Measurements from ENCODE around the gene WDR93.

Gene WDR93

DNA sequence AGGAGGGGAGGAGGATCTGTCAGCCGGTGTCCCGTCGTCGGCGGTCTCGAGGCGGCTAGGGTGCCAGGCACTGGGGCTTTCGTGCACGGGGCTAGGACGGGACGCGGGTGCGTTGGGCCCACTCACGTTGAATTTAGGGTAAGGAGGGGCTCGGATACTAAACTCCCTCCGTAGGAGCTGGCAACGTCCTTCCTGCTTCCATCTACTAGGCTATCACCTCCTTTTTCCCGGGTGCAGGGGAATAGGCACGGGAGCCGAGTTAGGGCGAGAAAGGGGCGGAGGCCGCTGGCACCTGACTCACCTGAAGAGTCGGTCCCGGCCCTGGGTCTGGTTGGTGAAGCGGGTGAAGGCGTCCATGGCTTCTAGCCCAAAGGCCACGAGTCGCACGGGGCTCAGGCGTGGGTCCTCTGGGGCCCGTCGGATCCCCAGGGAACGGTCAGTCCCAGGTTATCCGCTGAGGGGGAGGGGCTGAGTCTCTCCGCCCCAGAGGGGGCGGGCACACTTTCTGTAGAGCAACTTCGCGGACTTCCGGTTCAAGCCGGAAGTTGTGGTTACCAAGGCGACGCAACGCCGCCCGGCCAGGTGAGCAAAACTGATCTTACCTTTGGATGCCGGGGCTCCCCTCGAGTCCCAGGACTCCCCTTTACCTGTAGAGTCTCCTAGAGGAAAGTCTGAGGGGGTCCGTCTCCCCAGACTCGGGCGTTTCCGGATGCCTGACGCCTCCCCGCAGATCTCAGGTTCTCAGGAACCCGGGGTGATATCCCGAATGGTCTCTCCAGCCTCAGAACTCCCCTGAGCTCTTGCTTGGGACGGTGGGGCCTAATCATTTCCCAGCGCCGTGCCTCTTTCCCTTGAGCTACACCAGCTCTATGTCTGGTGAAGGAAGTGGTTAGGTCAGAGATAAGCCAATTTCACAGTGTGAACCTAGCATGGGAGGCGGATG is at the start of gene WDR93, which contains the start of gene PEX11A:
Gene WDR93 (plus strand): TSS at position 536 of the 943 bp plus-strand sequence. CDS start 10,936 bp downstream, outside the sequence.
Gene PEX11A (minus strand): TSS at position 479 of the 943 bp plus-strand sequence. CDS start 122 bp downstream, at position 357.
- peak; percentile 66 for DNase-seq

DNA sequence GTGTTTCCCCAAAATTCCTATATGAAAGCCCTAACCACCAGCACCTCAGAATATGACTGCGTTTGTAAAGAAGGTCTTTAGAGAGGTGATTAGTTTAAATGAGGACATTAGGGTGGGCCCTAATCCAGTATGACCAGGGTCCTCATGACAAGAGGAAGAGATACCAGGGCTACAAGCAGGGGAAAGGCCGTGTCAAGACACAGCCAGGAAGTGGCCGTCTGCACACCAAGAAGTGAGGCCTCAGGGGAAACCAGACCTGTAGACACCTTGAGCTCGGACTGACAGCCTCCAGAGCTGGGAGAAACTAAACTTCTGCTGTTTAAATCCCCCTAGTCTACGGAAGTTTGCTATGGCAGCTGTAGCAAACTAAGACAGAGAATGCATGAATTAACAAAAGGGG is 49.6 kb upstream of the WDR93 start:
- DNase-seq, result no peak

DNA sequence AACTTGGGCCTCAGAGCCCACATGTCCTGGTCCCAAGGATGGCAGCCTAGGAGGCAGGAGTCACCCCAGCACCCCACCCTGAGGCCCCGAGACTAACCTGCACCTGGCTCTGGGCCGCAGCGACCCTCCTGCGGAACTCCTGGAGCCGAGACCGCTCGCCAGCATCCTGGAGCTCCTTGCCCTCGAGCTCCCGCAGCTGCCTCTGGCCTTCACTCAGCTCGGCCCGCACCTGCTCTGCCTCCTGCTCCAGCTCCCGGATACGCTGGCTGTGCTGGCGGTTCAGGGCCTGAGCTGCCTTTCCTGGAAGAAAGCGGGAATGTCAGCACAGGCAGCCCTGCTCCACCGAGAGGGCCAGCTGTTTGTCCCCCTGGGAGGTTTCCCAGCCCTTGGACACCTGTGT is 48.5 kb upstream of the WDR93 start:
- no peak for DNase-seq

DNA sequence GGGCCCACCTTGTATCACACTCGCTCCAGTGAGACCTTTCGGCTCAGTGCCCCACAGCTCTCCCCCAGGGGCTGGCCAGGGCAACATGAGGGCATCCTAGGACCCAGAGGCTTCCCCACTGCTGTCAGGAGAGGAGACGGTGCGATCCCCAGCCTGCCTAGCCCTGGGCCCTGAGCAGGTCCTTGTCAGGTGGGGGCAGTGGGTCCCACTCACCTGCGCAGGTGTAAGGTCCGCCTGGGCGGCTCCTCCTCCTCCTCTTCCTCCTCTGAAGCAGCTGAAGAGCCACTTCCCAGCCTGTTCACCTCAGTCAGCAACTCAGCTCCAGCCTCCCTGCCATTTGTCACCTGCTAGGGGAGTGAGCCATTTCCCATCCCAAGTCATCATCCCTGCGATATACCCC is 44.9 kb upstream of the WDR93 start:
- no peak for DNase-seq

DNA sequence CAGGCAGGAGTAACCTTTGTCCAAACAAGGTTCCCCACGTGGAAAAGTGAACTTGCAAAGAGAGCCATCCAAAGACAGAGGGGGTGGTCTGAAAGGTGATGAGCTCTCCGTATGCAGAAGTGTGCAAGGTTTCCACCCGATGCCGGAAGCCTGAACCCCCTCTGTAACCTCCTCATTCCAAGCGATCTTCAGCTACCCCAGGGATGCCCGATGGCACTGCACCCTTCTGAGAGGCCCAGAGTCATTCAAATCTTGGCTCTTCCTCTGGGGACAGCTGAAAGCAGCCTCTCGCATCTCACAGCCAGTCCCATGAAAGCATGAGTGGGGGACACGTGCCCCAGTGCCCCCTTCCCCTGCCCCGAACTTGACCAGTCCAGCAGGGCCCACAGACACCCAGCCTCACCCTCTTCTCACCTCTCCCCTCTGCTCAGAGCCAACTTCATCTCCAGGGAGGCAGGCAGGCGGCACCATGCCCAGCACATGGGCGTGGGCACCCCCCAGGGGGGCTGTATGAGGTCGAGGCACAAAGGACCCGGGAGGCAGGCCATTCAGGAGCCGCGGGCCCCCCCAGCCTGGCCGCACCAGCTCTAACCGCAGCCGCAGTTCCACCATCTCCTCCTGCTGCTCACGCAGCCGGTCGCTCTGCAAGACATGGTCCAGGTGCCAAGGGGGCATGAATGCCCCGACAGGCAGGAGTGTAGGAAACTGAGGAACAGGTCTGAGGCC is 44.0 kb upstream of the WDR93 start:
- DNase-seq, result no peak

DNA sequence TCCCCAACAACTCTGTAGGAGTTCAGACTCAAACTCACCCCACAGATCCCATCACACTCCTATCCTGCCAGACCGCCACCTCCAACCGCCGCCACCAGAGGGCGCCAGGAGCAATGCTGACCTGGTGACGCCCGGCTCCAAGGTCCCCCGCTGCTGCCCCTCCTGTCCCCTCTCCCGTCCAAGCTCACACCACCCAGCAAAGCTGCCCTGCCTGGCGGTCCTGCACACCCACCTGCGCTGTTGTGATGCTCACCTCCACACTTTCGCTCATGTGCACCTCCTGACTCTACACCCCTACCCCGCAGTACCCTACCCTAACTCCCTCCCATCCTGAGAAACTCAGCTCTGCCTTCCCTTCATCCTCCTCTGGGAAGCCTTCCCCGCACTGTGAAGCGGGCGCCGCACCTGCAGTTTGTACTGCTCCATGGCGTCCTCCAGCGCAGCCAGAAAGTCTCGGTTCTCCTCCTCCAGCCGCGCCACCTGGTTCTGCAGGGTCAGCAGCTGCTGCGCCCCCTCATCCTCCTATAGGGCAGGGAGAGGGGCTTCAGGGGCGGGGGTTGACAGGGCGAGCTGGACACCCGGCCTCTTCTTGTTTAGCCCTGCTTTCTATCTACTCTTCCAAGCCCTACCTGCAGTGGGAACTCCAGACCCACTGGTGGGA is 43.3 kb upstream of the WDR93 start:
- DNase-seq, result peak; percentile 37

DNA sequence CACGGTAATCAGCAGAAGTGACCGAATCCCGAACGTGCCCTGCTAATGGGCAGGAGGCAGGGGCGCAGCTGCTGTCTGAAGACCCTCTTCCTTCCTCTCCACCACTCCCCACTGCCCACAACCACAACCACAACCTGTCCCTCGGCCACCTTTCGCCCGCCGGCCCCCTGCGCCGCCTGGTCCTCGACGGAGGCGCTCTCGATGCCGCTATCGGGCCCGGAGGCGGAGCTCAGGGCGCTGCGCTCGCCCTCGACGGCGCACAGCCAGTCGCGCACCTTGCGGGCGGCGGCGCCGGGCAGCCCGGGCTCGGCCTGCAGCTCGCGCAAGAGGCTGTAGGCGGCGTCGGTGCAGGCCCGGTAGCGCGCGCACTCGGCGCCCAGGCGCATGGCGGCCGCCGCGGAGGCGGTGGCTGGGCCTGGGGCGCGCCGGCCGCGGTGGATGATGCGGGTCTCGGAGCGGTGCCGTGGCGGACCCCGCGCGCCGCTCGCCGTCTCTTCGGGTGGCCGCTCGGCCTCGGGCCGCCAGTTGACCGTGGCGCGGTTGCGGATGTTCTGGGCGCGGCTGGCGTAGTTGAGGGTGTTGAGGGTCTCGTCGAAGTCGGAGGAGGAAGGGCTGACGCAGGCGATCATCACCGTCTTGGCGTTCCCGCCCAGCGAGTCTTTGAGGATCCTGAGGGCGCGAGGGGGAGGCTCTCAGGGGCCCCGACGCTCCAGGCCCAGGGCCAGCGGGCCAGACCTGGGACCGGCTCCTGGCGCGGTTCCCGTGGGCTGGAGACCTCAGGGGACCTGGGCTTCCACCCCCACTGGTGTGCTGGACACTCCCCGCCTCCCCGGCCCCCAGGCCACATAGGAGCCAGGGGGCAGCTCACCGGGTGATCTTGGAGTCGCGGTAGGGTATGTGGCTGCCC is 42.3 kb upstream of the WDR93 start:
- DNase-seq, result no peak

DNA sequence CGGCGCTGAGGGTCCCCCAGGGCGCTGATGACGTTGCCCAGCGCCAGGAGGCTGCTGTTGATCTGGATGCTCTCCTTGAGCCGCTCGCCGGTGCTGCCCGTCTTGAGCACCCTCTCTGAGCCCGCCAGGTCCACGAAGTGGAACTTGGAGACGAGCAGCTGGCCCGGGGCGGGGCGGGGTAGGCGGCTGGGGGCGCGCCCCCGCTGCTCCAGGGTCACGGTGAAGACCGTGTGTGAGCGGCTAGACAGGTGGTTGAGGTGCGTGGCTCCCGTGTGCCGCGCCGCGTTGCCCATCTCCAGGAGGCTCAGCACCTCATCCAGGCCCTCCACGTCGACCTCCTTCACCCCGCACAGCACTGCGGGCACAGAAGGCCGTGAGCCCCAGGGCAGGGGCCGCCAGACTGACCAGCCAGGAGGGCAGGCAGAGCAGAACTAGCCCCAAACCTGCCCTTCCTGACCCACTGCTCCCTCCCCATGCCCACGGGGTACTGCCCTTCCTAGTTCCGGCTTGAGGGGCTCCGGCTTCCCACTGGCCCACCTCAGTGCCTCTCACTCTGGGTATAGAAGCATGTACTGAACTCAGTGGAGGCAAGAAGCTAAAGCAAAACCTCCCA is 41.5 kb upstream of the WDR93 start:
- DNase-seq, result no peak

DNA sequence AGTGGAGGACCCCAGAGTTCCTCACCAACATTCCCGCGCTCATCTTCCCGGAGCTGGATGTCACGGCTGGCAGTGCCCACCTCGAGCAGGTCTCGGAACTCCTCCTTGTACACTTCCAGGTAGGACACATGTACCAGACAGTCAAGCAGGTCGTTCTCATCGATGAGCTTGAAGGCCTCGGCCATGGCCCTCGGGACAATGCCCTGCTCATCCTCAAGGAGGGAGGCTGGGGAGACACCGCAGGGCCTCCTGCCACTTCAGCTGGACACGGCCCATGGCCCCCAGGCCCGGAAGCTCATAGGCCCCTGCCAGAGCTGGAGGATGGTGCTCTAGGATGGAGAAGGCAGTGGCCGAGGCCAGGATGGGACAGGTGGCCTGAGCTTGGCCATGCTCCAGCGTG is 40.9 kb upstream of the WDR93 start:
- DNase-seq, result no peak

DNA sequence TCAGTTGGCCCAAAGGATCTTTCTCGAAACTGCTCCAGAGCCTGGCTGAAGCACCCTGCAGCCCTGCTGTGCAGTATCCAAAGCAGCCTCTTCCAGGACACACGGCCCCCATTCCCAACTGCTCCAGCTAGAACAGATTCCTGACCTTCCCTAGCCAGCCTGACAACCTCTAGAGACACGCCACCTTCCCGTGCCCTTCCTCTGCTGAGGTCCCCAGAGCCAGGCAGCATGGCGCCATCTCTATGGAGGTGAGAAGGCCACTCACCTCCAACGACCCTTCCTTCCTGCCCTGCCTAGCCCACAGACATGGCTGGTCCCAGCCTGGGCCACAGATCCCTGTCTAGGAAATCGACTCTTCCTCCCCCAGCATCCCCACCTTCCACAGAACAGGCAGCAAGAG is 38.5 kb upstream of the WDR93 start:
- no peak for DNase-seq

DNA sequence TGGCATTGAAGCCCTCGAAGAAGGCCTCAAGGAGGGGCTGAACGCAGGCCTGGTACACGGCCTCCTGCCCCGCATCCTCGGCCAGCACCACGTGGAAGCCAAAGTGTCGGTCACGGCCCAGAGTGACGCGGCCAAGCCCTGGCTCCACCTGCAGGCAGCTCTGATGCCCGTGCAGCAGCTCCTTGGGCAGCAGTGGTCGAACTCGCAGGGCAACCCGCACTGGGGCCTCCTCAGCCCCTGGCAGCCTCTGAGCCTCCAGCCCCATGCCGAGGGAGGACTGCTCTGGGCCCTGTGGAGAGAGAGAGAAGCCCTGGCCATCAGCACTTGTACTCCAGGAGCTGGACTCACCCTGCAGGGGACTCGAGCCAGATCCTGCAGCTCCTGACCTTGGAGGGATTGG is 37.9 kb upstream of the WDR93 start:
- no peak for DNase-seq

DNA sequence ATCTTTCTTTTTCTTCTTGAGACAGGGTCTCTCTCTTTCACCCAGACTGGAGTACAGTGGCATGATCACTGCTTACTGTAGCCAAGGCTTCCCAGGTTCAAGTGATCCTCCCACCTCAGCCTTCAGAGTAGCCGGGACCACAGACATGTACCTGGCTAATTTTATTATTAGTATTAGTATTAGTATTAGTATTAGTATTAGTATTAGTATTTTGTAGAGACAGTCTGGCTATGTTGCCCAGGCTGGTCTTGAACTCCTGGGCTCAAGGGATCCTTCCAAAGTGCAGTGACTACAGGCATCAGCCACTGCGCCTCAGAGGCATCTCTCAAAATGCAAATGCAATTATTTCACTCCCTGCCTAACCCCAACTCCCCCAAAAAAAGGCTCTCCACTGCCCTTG is 37.0 kb upstream of the WDR93 start:
- DNase-seq, result no peak

DNA sequence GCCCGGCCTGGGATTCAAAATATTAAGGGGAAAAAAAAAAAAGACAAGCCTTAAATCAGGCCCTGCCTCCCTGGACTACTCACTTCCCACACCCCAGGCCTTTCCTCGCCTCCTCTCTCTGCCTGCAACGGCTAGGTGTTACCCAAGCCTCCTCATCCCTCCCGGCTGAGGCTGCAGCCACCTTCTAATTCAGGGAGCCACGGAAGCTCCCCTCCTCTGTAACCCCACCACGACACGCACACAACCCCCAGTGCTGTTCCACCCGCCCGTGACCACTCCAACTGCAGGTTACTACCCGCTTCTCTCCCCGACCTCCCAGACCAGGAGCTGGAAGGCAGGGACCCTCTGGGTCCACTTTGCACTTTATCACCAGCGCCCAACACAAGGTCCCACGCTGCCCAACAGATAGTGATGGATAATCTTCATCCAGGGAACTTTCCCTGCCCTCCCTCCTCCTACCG is 36.3 kb upstream of the WDR93 start:
- peak; percentile 28 for DNase-seq

DNA sequence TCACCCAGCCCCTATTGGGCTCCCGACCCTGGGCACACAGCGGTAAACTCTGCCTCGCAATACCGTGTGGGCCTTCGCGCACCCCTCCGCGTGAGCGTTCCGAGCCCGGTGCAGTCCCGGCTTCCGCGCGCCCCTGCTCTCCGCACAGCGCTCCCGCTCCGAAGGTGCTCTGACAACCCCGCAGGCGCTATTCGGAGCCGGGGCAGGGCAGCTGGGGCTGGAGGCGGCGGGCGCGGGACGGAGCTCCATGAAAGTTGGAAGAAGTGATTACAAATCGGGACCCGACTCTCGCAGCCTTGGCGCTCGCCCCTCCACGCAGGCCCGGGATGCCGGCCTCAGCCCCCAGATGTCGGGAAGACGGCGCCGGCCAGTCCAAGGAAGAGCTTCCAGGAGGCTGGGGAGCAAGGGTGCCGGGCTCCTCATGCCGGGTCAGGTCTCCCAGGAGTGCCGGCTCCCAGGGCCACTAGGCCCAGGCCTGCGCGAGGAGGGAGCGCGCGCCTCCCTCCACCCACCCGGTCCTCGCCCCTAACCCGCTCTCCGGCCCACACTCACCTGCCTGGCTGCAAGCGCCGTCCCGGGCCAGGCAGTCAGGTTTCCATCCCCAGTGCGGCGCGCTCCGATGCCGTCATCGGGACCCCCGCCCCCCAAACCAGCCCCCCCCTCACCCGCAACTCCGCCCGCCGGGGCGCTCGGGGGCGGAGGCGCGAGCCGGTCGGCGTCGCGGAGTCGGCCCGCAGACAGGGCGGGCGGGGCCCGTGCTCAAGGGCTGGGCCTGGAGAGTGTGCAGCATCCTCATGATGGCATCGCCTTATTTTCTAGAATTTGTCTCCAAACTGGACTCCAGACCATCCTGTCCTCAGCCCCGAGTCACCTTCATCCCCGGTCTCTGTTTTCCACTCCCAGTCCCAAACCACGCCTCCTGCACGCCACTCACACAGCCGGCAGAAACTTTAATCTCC is 35.5 kb upstream of the WDR93 start, which contains the start of gene KIF7:
Gene KIF7 (minus strand): TSS at position 621 of the 959 bp plus-strand sequence. CDS start 2,537 bp downstream, outside the sequence.
- peak; percentile 68 for DNase-seq

DNA sequence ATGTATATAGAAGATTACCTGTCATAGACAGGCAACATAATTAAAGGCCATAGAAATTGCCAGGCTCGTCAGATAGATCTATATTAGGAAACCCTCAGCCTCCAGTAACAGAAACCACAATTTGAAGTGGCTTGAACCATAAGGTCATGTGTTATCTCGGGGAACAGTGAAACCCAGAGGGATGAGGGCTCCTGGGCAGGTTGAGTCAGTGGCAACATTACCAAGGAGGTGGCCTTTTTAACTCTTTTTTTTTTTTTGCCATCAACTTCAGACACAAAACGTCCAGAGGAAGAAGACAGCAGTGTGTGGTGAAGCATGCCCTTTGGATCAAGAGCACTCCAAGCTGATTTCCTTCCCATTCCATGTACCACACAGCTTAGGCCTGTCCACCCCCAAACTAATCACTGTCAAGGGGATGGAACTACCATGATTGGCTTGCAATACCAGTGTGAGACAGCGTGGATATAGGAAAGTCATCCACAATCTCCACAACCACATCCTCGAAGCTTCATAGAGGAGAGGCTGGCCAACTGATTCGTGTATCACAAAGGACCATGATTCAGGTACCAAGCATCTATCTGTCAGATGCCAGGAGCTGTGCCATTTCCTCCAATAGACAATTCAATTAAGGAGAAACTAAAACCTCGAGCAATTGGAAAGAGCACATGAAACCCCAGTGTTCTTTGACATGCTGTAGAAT is 34.3 kb upstream of the WDR93 start:
- peak; percentile 12 for DNase-seq

DNA sequence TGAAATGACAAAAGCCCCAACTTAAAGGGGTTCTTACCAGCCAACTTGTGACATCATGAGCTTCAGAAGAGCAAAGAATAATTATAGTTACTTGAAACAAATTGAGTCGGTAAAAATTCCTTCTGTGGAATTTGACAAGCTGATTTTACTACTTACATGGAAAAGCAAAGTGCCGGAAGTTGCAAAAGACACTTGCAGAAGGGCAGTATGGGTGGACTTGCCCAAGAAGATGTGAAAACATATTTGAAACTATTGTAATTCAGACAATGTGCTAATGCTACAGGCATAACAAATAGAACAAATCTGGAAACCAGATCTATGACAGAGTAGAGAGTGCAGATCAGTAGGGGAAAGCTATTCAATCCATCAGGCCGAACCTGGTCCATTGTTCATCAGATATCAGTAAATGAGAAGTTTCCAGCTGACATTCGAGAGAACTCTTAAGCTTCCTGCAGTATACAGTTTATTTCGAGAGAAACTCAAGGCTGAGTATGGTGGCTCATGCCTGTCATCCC is 32.9 kb upstream of the WDR93 start:
- peak; percentile 51 for DNase-seq

DNA sequence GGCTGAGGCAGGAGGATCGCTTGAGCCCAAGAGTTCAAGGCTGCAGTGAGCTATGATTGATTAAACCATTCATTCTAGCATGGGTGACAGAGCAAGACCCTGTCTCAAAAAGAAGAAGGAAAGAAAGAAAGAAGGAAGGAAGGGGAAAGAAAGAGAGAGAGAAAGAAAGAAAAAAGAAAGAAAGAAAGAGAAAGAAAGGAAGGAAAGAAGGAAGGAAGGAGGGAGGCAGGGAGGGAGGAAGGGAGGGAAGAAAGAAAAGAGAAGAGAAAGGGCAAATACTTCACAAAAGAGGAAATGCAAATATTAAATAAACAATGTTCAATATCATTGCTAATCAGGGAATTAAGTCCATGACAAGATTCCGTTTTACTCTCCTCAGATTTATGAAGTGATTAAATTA is 31.3 kb upstream of the WDR93 start:
- no peak for DNase-seq

DNA sequence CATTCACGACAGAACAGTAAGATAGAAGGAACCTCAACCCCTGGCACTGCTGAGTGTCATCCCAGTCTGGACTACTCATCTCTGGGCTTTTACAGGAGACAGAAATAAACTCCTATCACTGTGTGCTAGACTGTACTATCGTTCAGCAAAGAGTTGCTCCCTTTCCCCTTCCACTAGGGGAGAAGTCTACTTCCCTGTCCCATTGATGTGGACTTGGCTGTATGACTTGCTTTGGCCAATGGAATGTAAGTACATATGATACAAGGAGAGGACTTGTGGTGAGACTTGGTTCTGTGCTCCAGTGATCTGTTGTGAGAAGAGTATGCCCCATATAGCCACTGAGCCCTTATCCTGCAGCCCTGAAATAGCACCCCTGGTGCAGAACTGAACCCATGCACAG is 30.1 kb upstream of the WDR93 start:
- no peak for DNase-seq

DNA sequence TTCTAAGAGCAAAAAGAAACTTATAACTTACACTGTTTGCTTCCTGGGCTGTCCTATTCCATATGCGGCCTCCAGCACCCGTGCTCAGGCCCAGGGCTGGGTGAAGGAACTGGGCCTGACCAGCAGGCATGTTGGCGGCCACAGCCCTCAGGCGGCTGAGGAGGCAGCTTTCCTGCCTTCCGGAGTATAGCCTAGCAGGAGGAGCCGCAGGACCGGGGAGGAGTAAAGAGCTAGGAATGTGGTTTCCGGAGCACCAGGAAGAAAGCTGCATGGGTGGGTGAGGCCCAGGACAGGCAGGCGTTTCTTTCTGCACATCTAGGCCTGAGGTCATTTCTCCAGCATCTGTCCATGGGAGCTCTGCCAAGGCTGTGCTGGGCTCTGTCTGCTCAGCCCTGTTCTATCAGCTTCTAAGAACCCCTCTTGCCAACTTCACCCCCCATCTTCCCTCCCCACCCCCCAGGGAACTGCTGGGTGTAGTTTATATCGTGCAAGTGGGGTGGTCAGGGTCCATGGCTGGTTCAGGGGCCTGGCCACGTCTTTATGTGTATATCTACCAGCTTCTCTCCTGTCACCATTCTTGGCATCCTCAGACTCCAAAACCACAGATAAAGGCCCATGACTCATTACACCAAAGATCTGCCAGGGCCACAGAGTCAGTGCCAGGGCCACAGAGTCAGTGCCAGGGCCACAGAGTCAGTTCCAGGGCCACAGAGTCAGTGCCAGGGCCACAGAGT is 27.6 kb upstream of the WDR93 start:
- DNase-seq, result peak; percentile 88
